CD4-positive, alpha-beta T cell (primary cell): ENCODE measurements around the gene CPLANE2. TPM values are rescaled to one million over a fixed set of nuclear protein-coding genes. Genes with fewer than 3 reads are reported as not detected.

Source experiments
- ATAC-seq: fragments of 200-7000 bp; cut with Tn5 transposase; one replicate; pipeline ENCODE4 v1.10.0; 2022; ENCODE audit warnings: mild to moderate bottlenecking; ENCODE audit not compliant: poor library complexity
- CTCF ChIA-PET: fragments of 350-600 bp; sonication (Branson Sonifier 250); formaldehyde crosslinking; loops from one replicate; lab custom pipeline; 2021; ENCODE audit warnings: antibody characterized with exemption, inconsistent platforms; lab: Charles Lee
- POLR2A ChIA-PET: fragments of 350-600 bp; sonication (Branson Sonifier 250); formaldehyde crosslinking; loops from one replicate; lab custom pipeline; 2021; ENCODE audit warnings: antibody characterized with exemption, inconsistent platforms; lab: Charles Lee
- DNase-seq, 14 experiments: peaks; one replicate each; pipeline ENCODE4 v3.0.0-alpha.2; 2013 to 2020; ENCODE audit warnings: mixed read lengths in 2 of 14
- H3K27ac ChIP-seq, 2 donors: one replicate each; pipeline versions ENCODE4 v1.5.1 to v1.7.0; 2013; ENCODE audit warnings: low read length in 2 of 2, low read depth in 1 of 2, mild to moderate bottlenecking in 1 of 2
- H3K27me3 ChIP-seq, 2 experiments: 1 replicate in 1 of 2; 2 replicates in 1 of 2; pipeline versions ENCODE4 v1.6.1 to v1.7.0; 2013; ENCODE audit warnings: low read length in 2 of 2, control low read depth in 1 of 2, mild to moderate bottlenecking in 1 of 2, moderate library complexity in 1 of 2; ENCODE audit not compliant: insufficient read depth in 2 of 2, control insufficient read depth in 1 of 2
- H3K36me3 ChIP-seq: one replicate; pipeline ENCODE4 v1.6.1; 2013; ENCODE audit warnings: low read length, control low read depth; ENCODE audit not compliant: insufficient read depth
- H3K4me1 ChIP-seq: one replicate; pipeline ENCODE4 v1.6.1; 2013; ENCODE audit warnings: low read length, control low read depth; ENCODE audit not compliant: insufficient read depth
- H3K4me3 ChIP-seq: one replicate; pipeline ENCODE4 v1.5.1; 2013; ENCODE audit warnings: mild to moderate bottlenecking, low read length, moderate library complexity
- H3K9me3 ChIP-seq, 2 experiments: 1 replicate in 1 of 2; 2 replicates in 1 of 2; pipeline versions ENCODE4 v1.6.1 to v1.7.0; 2013; ENCODE audit warnings: low read length in 2 of 2, mild to moderate bottlenecking in 2 of 2, control low read depth in 1 of 2, moderate library complexity in 1 of 2; ENCODE audit not compliant: control insufficient read depth in 1 of 2, insufficient read depth in 1 of 2
- H3K27ac Mint-ChIP-seq: one replicate; pipeline ENCODE4 v1.8.0; 2020; ENCODE audit warnings: mixed read lengths
- H3K27me3 Mint-ChIP-seq: one replicate; pipeline ENCODE4 v1.8.0; 2021; ENCODE audit warnings: mixed read lengths
- H3K36me3 Mint-ChIP-seq: one replicate; pipeline ENCODE4 v1.8.0; 2021; ENCODE audit warnings: low read depth, mixed read lengths
- H3K4me1 Mint-ChIP-seq: one replicate; pipeline ENCODE4 v1.8.0; 2021; ENCODE audit warnings: low read depth, mixed read lengths
- H3K4me3 Mint-ChIP-seq: one replicate; pipeline ENCODE4 v1.8.0; 2020; ENCODE audit warnings: mild to moderate bottlenecking, mixed read lengths
- H3K9me3 Mint-ChIP-seq: one replicate; pipeline ENCODE4 v1.8.0; 2020; ENCODE audit warnings: mixed read lengths
- intact Hi-C, 2 experiments: fragments of 100-400 bp; cut with DNase I in 1 of 2; cut with micrococcal nuclease in 1 of 2; formaldehyde crosslinking; loops; one replicate each; pipeline versions ENCODE4 v1.15.1 to v1.9.0; 2023 to 2025; cut with DNase I, micrococcal nuclease
- total RNA-seq, 174 experiments: library from RNA in 2 of 174; stranded (reverse) in 2 of 174; gene quantifications; one replicate each; pipeline ENCODE4 v1.2.3 and lab custom pipeline; 2021 to 2026
- TF ChIP-seq, protein P1 (sequence below): fragments of 200-600 bp; IDR thresholded peaks from one replicate; pipeline ENCODE4 v1.8.0; 2022; ENCODE audit warnings: antibody characterized with exemption, mild to moderate bottlenecking

Gene CPLANE2
- total RNA-seq, 2 experiments from 2014 or later: 5.3 to 8.4 TPM

DNA sequence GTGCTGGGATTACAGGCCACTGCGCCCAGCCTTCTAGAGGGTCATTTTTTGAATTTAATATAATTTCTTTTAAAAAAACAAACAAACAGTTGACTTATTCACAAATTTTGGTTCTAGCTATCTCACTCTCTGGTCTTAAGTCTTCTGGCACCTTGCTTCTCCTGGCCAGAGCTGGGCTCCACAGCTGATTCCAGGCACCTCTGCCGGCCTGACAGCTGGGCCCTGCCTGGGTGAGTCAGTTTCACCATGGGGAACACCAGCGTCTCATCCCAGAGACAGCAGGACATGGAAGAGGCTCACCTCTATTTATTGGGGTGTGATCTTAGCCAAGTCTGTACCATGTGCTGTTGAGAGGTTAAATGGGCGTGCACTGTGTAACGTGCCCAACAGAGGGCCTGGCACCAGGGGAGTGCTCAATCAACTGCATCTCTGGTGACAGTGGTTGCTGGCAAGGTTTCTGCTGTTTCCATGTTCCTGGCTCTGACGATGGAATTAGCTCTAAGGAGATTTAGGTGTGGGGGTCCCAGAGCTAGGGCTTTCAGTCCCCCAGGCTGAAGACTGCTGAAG lies 956 bp downstream of the CPLANE2 start:
- intact Hi-C loops: loop anchor here (2.0 to 10.0 kb wide), 4 partner anchors 29 to 714 kb away; partner anchors contain the start of genes SZRD1 (in 2 of the 2) and CASP9 (in 1 of the 2)
- no peaks in the 10 kb centered on the region for H3K27me3 ChIP-seq
- no peaks in the 10 kb centered on the region for H3K9me3 ChIP-seq
- CTCF ChIA-PET: interaction anchor here (0.6 to 2.0 kb wide), 6 partner anchors 8 to 472 kb away, joined by 3 to 17 read pairs (median 3); no protein-coding TSS in a partner anchor
- peaks cover 7% of the 10 kb centered on the region for H3K36me3 ChIP-seq
- peaks cover 9% of the 10 kb centered on the region for H3K36me3 Mint-ChIP-seq
- no peaks in the 10 kb centered on the region for H3K9me3 Mint-ChIP-seq
- peaks cover 22% of the 10 kb centered on the region for H3K4me1 Mint-ChIP-seq
- peak overlapping the region; percentile 84 for H3K27ac Mint-ChIP-seq
- H3K27ac ChIP-seq: peak overlapping the region in 1 of 2 donors; percentile 84
- DNase-seq (peak in 13 of 14 experiments; percentile 28 to 81 (median 58)), ATAC-seq (peak; percentile 85)
- H3K4me1 ChIP-seq: peaks cover 23% of the 10 kb centered on the region
- TF ChIP-seq, protein P1, sequence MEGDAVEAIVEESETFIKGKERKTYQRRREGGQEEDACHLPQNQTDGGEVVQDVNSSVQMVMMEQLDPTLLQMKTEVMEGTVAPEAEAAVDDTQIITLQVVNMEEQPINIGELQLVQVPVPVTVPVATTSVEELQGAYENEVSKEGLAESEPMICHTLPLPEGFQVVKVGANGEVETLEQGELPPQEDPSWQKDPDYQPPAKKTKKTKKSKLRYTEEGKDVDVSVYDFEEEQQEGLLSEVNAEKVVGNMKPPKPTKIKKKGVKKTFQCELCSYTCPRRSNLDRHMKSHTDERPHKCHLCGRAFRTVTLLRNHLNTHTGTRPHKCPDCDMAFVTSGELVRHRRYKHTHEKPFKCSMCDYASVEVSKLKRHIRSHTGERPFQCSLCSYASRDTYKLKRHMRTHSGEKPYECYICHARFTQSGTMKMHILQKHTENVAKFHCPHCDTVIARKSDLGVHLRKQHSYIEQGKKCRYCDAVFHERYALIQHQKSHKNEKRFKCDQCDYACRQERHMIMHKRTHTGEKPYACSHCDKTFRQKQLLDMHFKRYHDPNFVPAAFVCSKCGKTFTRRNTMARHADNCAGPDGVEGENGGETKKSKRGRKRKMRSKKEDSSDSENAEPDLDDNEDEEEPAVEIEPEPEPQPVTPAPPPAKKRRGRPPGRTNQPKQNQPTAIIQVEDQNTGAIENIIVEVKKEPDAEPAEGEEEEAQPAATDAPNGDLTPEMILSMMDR: peak; percentile 40
- POLR2A ChIA-PET: interaction anchor here (0.6 to 4.9 kb wide), 5 partner anchors 10 to 225 kb away, joined by 3 to 34 read pairs (median 4); no protein-coding TSS in a partner anchor
- peak overlapping the region; percentile 93 for H3K4me3 Mint-ChIP-seq
- H3K4me3 ChIP-seq: peak overlapping the region; percentile 85
- no peaks in the 10 kb centered on the region for H3K27me3 Mint-ChIP-seq

DNA sequence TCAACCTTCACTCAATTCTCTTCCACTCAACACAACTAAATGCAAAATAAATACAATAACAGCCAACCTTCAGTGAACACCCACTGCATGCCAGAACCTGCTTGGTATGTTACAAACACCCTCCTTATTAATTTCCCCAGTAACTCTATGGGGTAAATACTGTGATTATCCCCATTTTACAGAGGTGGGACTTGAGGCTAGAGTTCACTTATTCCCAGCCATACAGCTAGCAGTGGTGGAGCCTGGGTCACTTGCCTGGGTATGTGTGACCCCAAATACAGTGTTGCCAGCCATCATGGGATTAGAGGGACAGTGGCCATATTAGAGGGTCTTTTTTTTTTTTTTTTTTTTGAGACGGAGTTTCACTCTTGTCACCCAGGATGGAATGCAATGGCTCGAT lies 1.6 kb downstream of the CPLANE2 start:
- no peak for ATAC-seq
- Histone ChIP-seq H3K9me3 (no peaks in the 10 kb centered on the region), H3K4me1 (peaks cover 23% of the 10 kb centered on the region), H3K27me3 (no peaks in the 10 kb centered on the region), H3K27ac (no peak overlapping the region), H3K36me3 (peaks cover 7% of the 10 kb centered on the region), H3K4me3 (no peak overlapping the region)
- no peaks in the 10 kb centered on the region for H3K9me3 Mint-ChIP-seq
- H3K27me3 Mint-ChIP-seq: no peaks in the 10 kb centered on the region
- peaks cover 22% of the 10 kb centered on the region for H3K4me1 Mint-ChIP-seq
- ChIA-PET POLR2A (interaction anchor here (0.6 to 4.9 kb wide), 4 partner anchors 10 to 225 kb away, joined by 3 to 34 read pairs (median 12); no protein-coding TSS in a partner anchor), CTCF (interaction anchor here (0.8 to 2.0 kb wide), 3 partner anchors 9 to 30 kb away, joined by 3 to 17 read pairs (median 5); no protein-coding TSS in a partner anchor)
- no peak for DNase-seq
- intact Hi-C loops: loop anchor here (5.0 to 10.0 kb wide), 2 partner anchors 129 to 713 kb away; partner anchors contain the start of genes CASP9 (in 1 of the 2) and SZRD1 (in 1 of the 2)
- TF ChIP-seq, protein P1: no peak
- peak overlapping the region; percentile 45 for H3K4me3 Mint-ChIP-seq
- H3K27ac Mint-ChIP-seq: no peak overlapping the region
- H3K36me3 Mint-ChIP-seq: peaks cover 9% of the 10 kb centered on the region

DNA sequence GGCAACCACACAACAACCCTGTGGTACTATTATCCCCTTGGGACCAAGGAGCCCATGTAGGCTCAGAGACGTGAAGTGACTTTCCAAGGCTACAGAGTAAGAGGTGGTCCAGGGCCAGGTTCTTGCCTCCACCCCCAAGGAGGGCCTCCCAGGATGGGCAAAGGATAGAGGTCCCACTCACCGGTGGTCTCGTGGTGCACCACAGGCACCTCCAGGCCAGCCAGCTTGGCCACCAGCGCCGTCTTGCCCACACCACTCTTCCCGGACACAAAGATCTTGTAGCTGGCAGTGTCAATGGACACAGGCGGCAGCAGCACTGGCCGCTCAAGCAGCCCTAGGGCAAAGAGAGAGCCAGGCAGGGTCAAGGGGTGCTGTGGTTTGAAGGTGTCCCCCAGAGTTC lies 3.6 kb downstream of the CPLANE2 start:
- intact Hi-C loops: loop anchor here in 1 of 2 experiments (10.0 kb wide), 1 partner anchor 131 kb away; the partner anchor contains the start of gene SZRD1
- H3K27me3 Mint-ChIP-seq: peaks cover 10% of the 10 kb centered on the region
- no peak overlapping the region for H3K4me3 ChIP-seq
- POLR2A ChIA-PET: interaction anchor here (4.9 kb wide), 1 partner anchor 27 kb away, joined by 21 read pairs; no protein-coding TSS in a partner anchor
- DNase-seq: no peak
- peaks cover 7% of the 10 kb centered on the region for H3K36me3 ChIP-seq
- no peak overlapping the region for H3K27ac ChIP-seq
- H3K36me3 Mint-ChIP-seq: peaks cover 9% of the 10 kb centered on the region
- H3K4me3 Mint-ChIP-seq: peak overlapping the region; percentile 7
- H3K27me3 ChIP-seq: peaks cover 4 to 5% of the 10 kb centered on the region in 2 experiments
- no peaks in the 10 kb centered on the region for H3K9me3 ChIP-seq
- no peak for ATAC-seq
- peaks cover 22% of the 10 kb centered on the region for H3K4me1 Mint-ChIP-seq
- no peak overlapping the region for H3K27ac Mint-ChIP-seq
- peaks cover 23% of the 10 kb centered on the region for H3K4me1 ChIP-seq
- no peaks in the 10 kb centered on the region for H3K9me3 Mint-ChIP-seq
- TF ChIP-seq, protein P1: no peak
- CTCF ChIA-PET: no interaction called here
